Measurements from ENCODE around the gene ACMSD.

DNA sequence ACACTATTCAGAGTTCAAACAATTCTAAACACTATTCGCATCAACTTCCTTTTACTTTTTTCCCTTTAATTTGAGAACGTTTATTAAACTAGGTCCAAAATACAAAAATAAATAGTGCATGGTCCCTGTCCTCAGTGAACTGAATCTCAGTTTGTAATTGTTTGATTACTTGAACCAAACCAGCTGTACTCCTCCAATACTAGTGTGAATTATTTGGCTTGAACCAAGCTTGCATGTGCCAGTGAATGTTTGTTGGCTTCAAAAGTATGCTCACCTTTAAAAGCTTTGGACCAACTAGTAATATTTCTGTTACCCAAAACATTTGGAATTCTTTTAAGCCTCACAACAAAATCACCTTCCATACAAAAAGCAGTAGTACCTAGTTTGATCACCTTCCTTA, 95.7 kb downstream of the ACMSD start:
- TF ChIP-seq, protein P1, sequence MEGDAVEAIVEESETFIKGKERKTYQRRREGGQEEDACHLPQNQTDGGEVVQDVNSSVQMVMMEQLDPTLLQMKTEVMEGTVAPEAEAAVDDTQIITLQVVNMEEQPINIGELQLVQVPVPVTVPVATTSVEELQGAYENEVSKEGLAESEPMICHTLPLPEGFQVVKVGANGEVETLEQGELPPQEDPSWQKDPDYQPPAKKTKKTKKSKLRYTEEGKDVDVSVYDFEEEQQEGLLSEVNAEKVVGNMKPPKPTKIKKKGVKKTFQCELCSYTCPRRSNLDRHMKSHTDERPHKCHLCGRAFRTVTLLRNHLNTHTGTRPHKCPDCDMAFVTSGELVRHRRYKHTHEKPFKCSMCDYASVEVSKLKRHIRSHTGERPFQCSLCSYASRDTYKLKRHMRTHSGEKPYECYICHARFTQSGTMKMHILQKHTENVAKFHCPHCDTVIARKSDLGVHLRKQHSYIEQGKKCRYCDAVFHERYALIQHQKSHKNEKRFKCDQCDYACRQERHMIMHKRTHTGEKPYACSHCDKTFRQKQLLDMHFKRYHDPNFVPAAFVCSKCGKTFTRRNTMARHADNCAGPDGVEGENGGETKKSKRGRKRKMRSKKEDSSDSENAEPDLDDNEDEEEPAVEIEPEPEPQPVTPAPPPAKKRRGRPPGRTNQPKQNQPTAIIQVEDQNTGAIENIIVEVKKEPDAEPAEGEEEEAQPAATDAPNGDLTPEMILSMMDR (conservative IDR thresholded peaks at IDR 0.05; ENCODE audit: low read length), result no peak
- TF ChIP-seq EZH2phosphoT487 (IDR thresholded peaks at IDR 0.05; ENCODE audit: borderline replicate concordance, low read depth, low read length), result no peak

Data from OCI-LY7 (cell line).